ENCODE data around the gene APC. TPM values are rescaled to one million over a fixed set of nuclear protein-coding genes. Genes with fewer than 3 reads are reported as not detected.
A peak's percentile ranks its signal among the peaks of the same experiment; 100 is the strongest.
"Not testable (repeated sequence)": the region's sequence is repeated elsewhere in the genome, so short reads cannot be mapped to it uniquely, and the experiment has no call there.

Gene APC
- total RNA-seq, 1 experiment from 2014 or later = 26.0 TPM

- no peak for DNase-seq (ENCODE audit: low spot score)
Observed at GRCh38 chr5:112857866-112858265, 120.2 kb downstream of the APC start.

GRCh38 chr5:112860571-112860928 is 122.9 kb downstream of the APC start:
- not testable (repeated sequence) for DNase-seq (ENCODE audit: low spot score)

GRCh38 chr5:112860929-112861637 is 123.4 kb downstream of the APC start, which contains the start of gene SRP19:
TSS of gene SRP19 (plus strand) at chr5:112861287. CDS start at chr5:112861377, 90 bp downstream.
- peak; percentile 96 for DNase-seq (ENCODE audit: low spot score)

DNA sequence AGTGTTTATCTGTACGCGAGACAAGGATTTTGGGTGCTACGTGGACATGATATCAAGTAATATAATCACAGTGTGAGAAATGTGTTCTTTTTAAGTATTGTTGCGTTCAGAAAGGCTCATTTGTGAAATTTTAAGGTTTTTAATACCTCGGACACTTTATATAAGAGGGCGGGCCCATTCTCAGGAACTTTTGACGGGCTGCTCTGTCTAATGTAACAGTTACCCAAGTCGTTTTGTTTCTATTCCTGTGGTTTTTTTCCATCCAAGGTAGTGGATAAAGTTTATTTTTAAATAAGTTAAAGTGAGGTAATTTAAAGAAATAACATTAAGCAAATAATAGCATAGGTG is 123.9 kb downstream of the APC start:
- DNase-seq (ENCODE audit: low spot score) = no peak

DNA sequence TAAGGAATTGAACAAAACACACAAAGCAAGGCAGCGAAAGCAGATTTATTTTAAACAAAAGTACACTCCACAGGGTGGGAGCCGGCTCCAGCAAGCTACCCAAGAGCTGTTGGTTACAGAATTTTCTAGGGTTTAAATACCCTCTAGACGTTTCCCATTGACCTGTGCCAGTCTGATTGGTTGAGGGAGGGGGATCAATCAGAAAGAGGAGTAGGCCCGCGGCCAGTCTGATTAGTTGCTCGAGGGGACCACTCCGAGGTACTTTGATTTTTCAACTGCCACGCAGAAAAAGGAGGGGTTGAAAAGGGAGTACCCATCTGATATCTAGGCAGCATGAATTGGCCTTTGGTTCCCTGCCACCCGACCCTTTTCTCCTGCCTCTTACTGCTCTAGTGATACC is 124.4 kb downstream of the APC start:
- no peak for DNase-seq (ENCODE audit: low spot score)

GRCh38 chr5:112863549-112863948 is 125.9 kb downstream of the APC start:
- DNase-seq (ENCODE audit: low spot score) = no peak

GRCh38 chr5:112865128-112865527 is 127.4 kb downstream of the APC start:
- no peak for DNase-seq (ENCODE audit: low spot score)

DNA sequence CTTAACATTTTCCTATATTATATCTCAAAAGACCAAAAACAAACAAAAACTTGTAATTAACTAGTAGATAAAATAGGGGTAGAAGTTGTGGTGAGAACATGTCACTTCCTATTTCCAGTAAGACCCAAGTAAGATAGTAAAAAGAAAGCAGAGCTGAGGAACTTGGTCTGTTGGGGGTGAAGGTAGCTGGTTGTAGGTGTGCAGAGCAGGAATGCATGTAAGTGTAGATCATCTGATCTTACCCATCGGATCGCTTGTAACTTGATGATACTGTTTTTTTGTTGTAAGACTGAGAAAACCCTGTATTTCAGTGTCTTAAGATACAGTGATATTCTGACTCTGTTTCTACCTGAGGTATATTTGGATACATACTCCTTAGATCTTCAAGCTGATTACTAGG is 129.1 kb downstream of the APC start:
- DNase-seq (ENCODE audit: low spot score) = no peak

- DNase-seq (ENCODE audit: low spot score) = no peak
Observed at GRCh38 chr5:112867411-112867810, 129.7 kb downstream of the APC start.

DNA sequence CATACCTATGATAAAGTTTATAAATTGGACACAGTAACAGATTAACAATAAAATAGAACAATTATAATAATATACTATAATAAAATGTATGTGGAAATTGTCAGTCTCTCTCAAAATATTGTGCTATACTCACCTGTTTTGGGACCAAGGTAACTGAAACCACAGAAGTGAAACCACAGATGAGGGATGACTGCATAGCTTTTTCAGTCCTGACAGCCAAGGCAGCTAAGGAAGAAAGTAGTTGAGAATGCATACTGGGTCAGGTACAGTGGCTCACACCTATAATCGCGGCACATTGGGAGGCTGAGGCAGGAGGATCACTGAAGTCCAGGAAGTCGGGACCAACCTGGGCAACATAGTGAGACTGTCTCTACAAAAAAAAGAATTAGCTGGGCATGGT is 132.3 kb downstream of the APC start:
- DNase-seq (ENCODE audit: low spot score) = no peak

- no peak for DNase-seq (ENCODE audit: low spot score)
Observed at GRCh38 chr5:112870966-112871365, 133.3 kb downstream of the APC start.

GRCh38 chr5:112876362-112876761 is 138.7 kb downstream of the APC start:
- DNase-seq (ENCODE audit: low spot score) = no peak

- DNase-seq (ENCODE audit: low spot score) = no peak
Observed at GRCh38 chr5:112878101-112878500, 140.4 kb downstream of the APC start.

DNA sequence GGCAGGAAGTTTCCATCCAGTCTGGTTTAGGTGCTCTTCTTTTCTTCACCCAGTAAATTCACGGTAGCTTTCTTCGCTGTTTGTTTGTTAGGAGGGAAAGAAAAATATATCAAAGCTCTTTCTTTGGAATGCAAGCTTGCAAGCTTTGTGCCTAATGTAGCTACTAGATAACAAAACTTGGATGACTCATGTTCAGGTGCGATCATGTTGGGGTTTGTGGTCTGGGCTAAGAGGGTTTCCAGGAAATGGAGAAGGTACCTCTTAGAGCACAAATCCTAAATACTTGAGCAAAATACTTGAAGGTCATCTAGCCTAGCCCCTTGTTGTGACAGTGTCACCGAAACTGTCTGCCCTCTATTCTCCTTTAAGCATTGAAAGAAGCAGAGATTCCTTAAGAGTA is 141.1 kb downstream of the APC start:
- no peak for DNase-seq (ENCODE audit: low spot score)

GRCh38 chr5:112880219-112880964 is 142.7 kb downstream of the APC start:
- DNase-seq (ENCODE audit: low spot score) = no peak

GRCh38 chr5:112883192-112883591 is 145.5 kb downstream of the APC start:
- no peak for DNase-seq (ENCODE audit: low spot score)

- no peak for DNase-seq (ENCODE audit: low spot score)
Observed at GRCh38 chr5:112885001-112885400, 147.3 kb downstream of the APC start.

DNA sequence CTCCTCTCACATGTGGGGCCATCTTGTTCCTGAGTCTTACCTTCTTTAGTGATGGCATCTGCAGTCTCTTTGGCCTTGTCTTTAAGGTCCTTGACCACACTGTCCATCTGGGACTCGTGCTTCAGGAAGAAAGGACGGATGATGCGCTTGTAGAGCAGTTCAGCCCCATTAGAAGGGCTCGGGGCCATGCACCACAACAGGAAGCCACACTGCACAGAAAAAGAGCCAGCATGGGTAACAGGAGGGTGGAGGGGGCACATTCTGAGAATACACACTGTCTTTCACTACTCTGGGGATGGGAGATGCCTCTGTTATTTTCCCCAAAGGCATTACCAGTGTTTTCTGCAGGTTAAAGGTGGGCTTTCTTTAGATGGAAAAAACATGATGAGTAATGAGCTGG is 149.3 kb downstream of the APC start:
- DNase-seq (ENCODE audit: low spot score) = no peak

GRCh38 chr5:112892066-112892465 is 154.4 kb downstream of the APC start:
- not testable (repeated sequence) for DNase-seq (ENCODE audit: low spot score)

DNA sequence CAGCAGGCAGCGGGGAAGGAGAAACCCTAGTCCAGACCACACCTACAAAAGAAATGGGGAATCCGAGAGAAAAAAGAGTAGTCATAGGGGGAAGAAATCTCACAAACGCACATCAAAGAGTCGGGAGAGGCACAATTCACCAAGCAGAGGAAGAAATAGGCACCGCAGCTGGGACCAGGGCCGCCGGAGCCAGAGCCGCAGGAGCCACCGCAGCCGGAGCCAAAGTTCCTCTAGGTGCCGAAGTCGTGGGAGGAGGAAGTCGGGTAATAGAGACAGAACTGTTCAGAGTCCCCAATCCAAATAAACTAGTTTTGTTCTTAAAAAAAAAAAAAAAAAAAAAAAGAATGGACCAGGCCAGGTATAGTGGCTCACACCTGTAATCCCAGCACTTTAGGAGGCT is 155.1 kb downstream of the APC start:
- DNase-seq (ENCODE audit: low spot score) = no peak

DNA sequence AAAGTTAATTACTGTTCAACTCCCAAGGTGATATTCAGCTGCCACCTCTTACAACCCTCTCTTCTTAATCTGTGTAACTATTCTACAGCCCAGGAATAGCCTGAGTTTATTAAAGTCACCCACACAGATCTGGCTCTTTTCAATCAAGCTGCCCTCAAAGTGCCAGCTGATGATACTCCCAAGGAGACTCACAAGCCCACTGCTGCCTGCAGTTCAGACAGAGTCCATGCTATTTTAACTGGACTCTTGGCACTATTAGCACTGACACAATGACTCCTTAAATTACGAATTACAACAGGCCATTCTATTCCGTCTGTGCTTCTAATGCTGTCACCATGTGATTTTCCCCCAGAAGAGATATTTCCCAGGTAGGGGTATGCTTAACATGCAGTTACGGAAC is 158.0 kb downstream of the APC start:
- DNase-seq (ENCODE audit: low spot score) = no peak
